ENCODE data around the gene HCK.

The HCK gene

GRCh38 chr20:32128167-32128566 is 76.1 kb downstream of the HCK start:
- H3K27ac Mint-ChIP-seq, result no peak overlapping the region
- H3K4me1 Mint-ChIP-seq, result no peaks in the 10 kb centered on the region
- peaks cover 5% of the 10 kb centered on the region for H3K36me3 Mint-ChIP-seq
- no peaks in the 10 kb centered on the region for H3K9me3 Mint-ChIP-seq
- no peaks in the 10 kb centered on the region for H3K27me3 Mint-ChIP-seq
- CTCF ChIA-PET, result interaction anchor here (1.3 kb wide), 1 partner anchor 305 kb away, joined by 3 read pairs; no protein-coding TSS in a partner anchor
- H3K4me3 Mint-ChIP-seq, result no peak overlapping the region
- no peak for DNase-seq

- Mint-ChIP-seq H3K4me3 (no peak overlapping the region), H3K4me1 (no peaks in the 10 kb centered on the region), H3K27ac (no peak overlapping the region), H3K9me3 (no peaks in the 10 kb centered on the region), H3K27me3 (no peaks in the 10 kb centered on the region), H3K36me3 (no peaks in the 10 kb centered on the region)
- no peak for DNase-seq
- CTCF ChIA-PET, result interaction anchor here (0.9 kb wide), 1 partner anchor 40 kb away, joined by 3 read pairs; no protein-coding TSS in a partner anchor
These were observed 77.8 kb downstream of the HCK start for GRCh38 chr20:32129863-32130262.

- Mint-ChIP-seq H3K27me3 (no peaks in the 10 kb centered on the region), H3K36me3 (no peaks in the 10 kb centered on the region), H3K4me1 (no peaks in the 10 kb centered on the region), H3K4me3 (no peak overlapping the region), H3K27ac (no peak overlapping the region), H3K9me3 (no peaks in the 10 kb centered on the region)
- no peak for DNase-seq
- CTCF ChIA-PET, result no interaction called here
These were observed 78.3 kb downstream of the HCK start for GRCh38 chr20:32130352-32130751.

- DNase-seq, result no peak
- H3K27ac Mint-ChIP-seq, result no peak overlapping the region
- CTCF ChIA-PET, result no interaction called here
- no peaks in the 10 kb centered on the region for H3K4me1 Mint-ChIP-seq
- no peaks in the 10 kb centered on the region for H3K36me3 Mint-ChIP-seq
- no peaks in the 10 kb centered on the region for H3K27me3 Mint-ChIP-seq
- H3K9me3 Mint-ChIP-seq, result no peaks in the 10 kb centered on the region
- no peak overlapping the region for H3K4me3 Mint-ChIP-seq
These were observed 78.9 kb downstream of the HCK start for GRCh38 chr20:32130965-32131364.

GRCh38 chr20:32132911-32133549 is 81.0 kb downstream of the HCK start:
- Mint-ChIP-seq H3K4me3 (no peak overlapping the region), H3K9me3 (no peaks in the 10 kb centered on the region), H3K36me3 (peaks cover 7% of the 10 kb centered on the region), H3K4me1 (no peaks in the 10 kb centered on the region), H3K27ac (no peak overlapping the region), H3K27me3 (no peaks in the 10 kb centered on the region)
- CTCF ChIA-PET, result interaction anchor here (0.9 kb wide), 1 partner anchor 13 kb away, joined by 3 read pairs; no protein-coding TSS in a partner anchor
- DNase-seq, result no peak

- H3K4me3 Mint-ChIP-seq, result no peak overlapping the region
- DNase-seq, result no peak
- CTCF ChIA-PET, result no interaction called here
- H3K27me3 Mint-ChIP-seq, result no peaks in the 10 kb centered on the region
- H3K9me3 Mint-ChIP-seq, result no peaks in the 10 kb centered on the region
- H3K36me3 Mint-ChIP-seq, result peaks cover 8% of the 10 kb centered on the region
- no peak overlapping the region for H3K27ac Mint-ChIP-seq
- no peaks in the 10 kb centered on the region for H3K4me1 Mint-ChIP-seq
These were observed 82.0 kb downstream of the HCK start for GRCh38 chr20:32134026-32134425.

GRCh38 chr20:32135983-32136515 is 84.0 kb downstream of the HCK start:
- Mint-ChIP-seq H3K27ac (no peak overlapping the region), H3K4me1 (no peaks in the 10 kb centered on the region), H3K27me3 (no peaks in the 10 kb centered on the region), H3K4me3 (no peak overlapping the region), H3K9me3 (no peaks in the 10 kb centered on the region), H3K36me3 (peaks cover 26% of the 10 kb centered on the region)
- no peak for DNase-seq
- CTCF ChIA-PET, result interaction anchor here (0.9 kb wide), 1 partner anchor 283 kb away, joined by 3 read pairs; no protein-coding TSS in a partner anchor

GRCh38 chr20:32138921-32139320 is 86.9 kb downstream of the HCK start:
- DNase-seq, result no peak
- CTCF ChIA-PET, result no interaction called here
- no peaks in the 10 kb centered on the region for H3K9me3 Mint-ChIP-seq
- no peaks in the 10 kb centered on the region for H3K27me3 Mint-ChIP-seq
- H3K4me3 Mint-ChIP-seq, result no peak overlapping the region
- no peak overlapping the region for H3K27ac Mint-ChIP-seq
- H3K4me1 Mint-ChIP-seq, result no peaks in the 10 kb centered on the region
- H3K36me3 Mint-ChIP-seq, result peaks cover 44% of the 10 kb centered on the region

- CTCF ChIA-PET, result no interaction called here
- no peak overlapping the region for H3K4me3 Mint-ChIP-seq
- no peaks in the 10 kb centered on the region for H3K4me1 Mint-ChIP-seq
- DNase-seq, result no peak
- peak overlapping the region; percentile 4 for H3K27ac Mint-ChIP-seq
- peaks cover 48% of the 10 kb centered on the region for H3K36me3 Mint-ChIP-seq
- H3K27me3 Mint-ChIP-seq, result no peaks in the 10 kb centered on the region
- no peaks in the 10 kb centered on the region for H3K9me3 Mint-ChIP-seq
These were observed 87.9 kb downstream of the HCK start for GRCh38 chr20:32139947-32140346.

- no peak for DNase-seq
- H3K4me3 Mint-ChIP-seq, result no peak overlapping the region
- H3K4me1 Mint-ChIP-seq, result no peaks in the 10 kb centered on the region
- H3K27me3 Mint-ChIP-seq, result no peaks in the 10 kb centered on the region
- no peak overlapping the region for H3K27ac Mint-ChIP-seq
- H3K9me3 Mint-ChIP-seq, result no peaks in the 10 kb centered on the region
- CTCF ChIA-PET, result no interaction called here
- peaks cover 53% of the 10 kb centered on the region for H3K36me3 Mint-ChIP-seq
These were observed 88.6 kb downstream of the HCK start for GRCh38 chr20:32140603-32141002.

GRCh38 chr20:32141465-32141980 is 89.5 kb downstream of the HCK start:
- Mint-ChIP-seq H3K27me3 (no peaks in the 10 kb centered on the region), H3K36me3 (peaks cover 62% of the 10 kb centered on the region), H3K4me3 (no peak overlapping the region), H3K27ac (peak overlapping the region; percentile 67), H3K9me3 (no peaks in the 10 kb centered on the region), H3K4me1 (no peaks in the 10 kb centered on the region)
- no peak for DNase-seq
- CTCF ChIA-PET, result no interaction called here

- no peak for DNase-seq
- no peak overlapping the region for H3K4me3 Mint-ChIP-seq
- H3K9me3 Mint-ChIP-seq, result no peaks in the 10 kb centered on the region
- no peaks in the 10 kb centered on the region for H3K4me1 Mint-ChIP-seq
- H3K36me3 Mint-ChIP-seq, result peaks cover 64% of the 10 kb centered on the region
- H3K27me3 Mint-ChIP-seq, result no peaks in the 10 kb centered on the region
- CTCF ChIA-PET, result no interaction called here
- no peak overlapping the region for H3K27ac Mint-ChIP-seq
These were observed 90.0 kb downstream of the HCK start for GRCh38 chr20:32142088-32142487.

GRCh38 chr20:32142991-32143390 is 90.9 kb downstream of the HCK start:
- Mint-ChIP-seq H3K27me3 (no peaks in the 10 kb centered on the region), H3K27ac (no peak overlapping the region), H3K4me1 (no peaks in the 10 kb centered on the region), H3K9me3 (no peaks in the 10 kb centered on the region), H3K36me3 (peaks cover 59% of the 10 kb centered on the region), H3K4me3 (no peak overlapping the region)
- CTCF ChIA-PET, result no interaction called here
- DNase-seq, result no peak

GRCh38 chr20:32144898-32145662 is 93.0 kb downstream of the HCK start:
- H3K4me1 Mint-ChIP-seq, result no peaks in the 10 kb centered on the region
- no peaks in the 10 kb centered on the region for H3K9me3 Mint-ChIP-seq
- no peaks in the 10 kb centered on the region for H3K27me3 Mint-ChIP-seq
- no peak overlapping the region for H3K4me3 Mint-ChIP-seq
- CTCF ChIA-PET, result no interaction called here
- DNase-seq, result no peak
- H3K27ac Mint-ChIP-seq, result no peak overlapping the region
- peaks cover 56% of the 10 kb centered on the region for H3K36me3 Mint-ChIP-seq
